ENCODE data around the gene BABAM2.
"Not testable (repeated sequence)": the region's sequence is repeated elsewhere in the genome, so short reads cannot be mapped to it uniquely, and the experiment has no call there.

The BABAM2 gene

GRCh38 chr2:28085201-28085600, 194.7 kb downstream of the BABAM2 start:
- no peak for DNase-seq

DNA sequence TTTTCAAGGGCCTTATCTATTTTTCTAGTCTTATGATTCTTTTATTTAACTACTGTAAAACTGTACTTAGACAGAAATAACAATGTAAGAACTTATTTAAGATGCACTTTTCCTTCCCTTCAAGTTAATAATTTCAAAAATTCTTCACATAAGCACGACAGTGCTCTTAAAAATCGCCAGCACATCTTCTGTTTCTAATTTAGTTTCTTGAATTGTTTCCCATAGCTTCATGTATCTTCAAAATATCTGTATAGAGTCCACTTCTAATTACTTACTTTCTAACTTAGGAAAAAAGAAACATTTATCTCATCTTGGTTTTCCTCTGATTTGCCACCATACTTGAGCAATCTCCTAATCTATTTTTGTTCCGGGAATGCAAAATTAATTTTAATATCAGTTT, 196.1 kb downstream of the BABAM2 start:
- DNase-seq: no peak

GRCh38 chr2:28088970-28089369, 198.4 kb downstream of the BABAM2 start:
- no peak for DNase-seq

- no peak for DNase-seq
These were observed 199.0 kb downstream of the BABAM2 start for GRCh38 chr2:28089486-28089885.

DNA sequence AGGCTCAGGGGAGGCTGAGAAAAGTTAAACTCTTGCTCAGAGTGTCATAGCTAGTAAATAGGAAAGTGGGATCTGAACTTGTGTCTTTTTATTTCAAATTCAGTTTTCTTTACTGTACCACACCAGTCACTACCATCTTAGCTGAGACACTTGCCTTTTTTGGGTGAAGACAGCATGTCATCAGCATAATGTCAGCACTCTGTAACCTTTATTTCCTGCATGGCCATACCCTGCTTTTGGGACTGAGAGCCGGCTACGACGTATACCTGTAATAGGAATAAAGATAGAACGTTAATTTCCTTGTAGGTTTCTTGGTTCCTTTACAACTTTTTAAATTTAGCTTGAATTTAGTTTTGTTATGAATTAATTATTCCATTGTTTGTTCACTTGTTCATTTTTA, 202.8 kb downstream of the BABAM2 start:
- no peak for DNase-seq

DNA sequence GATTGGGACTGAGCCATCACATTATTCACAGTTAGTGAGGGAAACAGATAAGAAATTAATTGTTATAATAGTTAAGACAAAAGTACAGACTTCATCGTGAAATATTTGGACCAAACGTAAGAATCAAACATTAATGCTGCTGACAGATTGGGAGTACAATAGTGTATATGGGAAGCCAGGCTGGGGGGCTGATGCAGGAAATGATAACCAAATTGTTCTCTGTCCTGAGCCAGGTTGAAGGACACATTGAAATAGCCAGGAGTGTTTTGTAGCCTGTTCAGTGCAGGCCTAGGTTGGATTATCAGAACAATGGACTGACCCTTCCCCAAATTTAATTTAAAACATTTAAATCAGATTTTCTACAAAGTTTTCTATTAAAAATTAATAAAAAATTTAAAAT, 203.2 kb downstream of the BABAM2 start:
- DNase-seq: no peak

DNA sequence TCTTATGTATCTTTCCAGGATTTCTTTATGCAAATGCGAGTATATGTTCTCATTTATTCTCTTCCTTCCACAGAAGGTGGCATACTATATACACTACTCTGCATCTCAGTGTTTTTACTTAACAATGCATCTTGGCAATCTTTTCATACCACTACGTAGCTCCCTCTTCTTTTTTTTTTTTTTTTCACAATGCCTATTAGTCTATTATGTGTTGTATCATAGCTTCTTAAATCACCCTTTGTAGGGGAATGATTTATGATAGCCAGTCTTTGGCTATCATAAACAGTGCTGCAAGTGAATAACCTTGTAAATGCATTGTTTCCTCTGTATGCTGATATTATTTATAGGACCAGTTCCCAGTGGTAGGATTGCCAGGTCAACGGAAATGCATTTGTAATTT, 204.2 kb downstream of the BABAM2 start:
- no peak for DNase-seq

DNA sequence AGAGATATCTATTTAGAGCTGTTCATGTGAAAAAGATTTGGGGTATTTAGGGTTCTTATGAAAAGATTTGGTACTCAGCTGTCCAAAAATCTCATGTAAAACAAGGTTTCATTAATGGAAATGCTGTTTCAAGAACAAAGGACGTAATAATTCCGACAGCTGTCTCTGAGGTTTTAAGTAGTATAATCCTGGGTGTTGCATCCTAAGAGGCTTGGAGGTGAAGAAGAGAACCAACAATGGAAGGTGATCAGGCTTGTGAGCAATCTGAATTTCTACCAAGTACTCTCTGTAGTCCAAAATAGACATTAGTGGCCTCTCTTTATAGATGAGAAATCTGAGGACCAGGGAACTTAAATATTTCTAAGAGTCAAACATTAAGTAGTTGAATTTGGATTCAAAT, 205.1 kb downstream of the BABAM2 start:
- no peak for DNase-seq

DNA sequence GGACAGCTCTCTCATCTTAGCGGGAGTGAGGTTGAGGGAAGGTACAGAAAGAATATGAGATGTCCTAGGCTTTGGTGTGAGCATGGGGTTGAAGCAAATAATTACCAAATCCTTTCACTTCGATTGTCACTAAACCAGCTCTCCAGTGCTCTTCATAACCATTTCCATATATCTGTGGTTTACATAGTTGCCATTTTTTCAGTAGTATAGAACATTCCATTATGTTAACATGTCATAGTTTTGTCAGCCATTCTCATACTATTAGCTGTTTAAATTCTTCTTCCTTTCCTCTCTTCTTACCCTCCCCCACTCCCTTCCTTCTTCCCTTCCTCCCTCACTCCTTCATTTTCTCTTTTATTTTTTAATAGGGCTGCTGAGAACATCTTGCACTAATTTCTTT, 205.9 kb downstream of the BABAM2 start:
- no peak for DNase-seq

DNA sequence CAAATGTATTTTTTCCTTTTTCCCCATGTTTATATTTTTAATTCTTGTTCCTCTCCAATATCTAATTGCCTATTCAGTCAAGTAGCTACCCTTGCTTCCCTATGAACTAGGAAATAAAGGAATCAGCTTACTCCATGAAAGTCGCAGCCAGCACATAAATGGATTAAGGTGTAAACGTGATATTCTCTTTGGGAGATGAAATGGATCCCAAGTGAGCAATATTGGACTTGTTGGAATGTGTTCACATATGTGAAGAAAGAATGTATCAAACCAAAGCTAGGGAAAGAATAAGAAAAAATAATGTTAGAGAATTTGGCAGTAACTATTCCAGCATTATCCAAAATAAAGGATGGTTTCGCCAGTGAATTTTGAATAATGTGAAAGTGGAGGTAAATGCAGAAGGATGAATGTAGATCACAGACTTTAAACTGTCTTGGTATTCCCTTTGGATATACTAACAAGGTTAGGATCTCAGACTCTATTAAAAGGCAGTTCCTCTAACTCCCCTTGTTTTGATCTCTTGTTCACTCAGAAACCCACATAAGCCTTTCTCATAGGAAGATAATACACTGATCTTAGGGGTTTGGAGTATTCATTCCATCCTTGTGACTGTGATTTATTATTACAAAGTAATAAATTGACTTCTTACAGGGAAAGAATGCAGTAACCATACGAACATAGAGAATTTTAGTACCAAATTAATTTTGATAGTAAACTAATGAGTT, 208.1 kb downstream of the BABAM2 start:
- DNase-seq: no peak

GRCh38 chr2:28101123-28101522, 210.6 kb downstream of the BABAM2 start:
- DNase-seq: no peak

DNA sequence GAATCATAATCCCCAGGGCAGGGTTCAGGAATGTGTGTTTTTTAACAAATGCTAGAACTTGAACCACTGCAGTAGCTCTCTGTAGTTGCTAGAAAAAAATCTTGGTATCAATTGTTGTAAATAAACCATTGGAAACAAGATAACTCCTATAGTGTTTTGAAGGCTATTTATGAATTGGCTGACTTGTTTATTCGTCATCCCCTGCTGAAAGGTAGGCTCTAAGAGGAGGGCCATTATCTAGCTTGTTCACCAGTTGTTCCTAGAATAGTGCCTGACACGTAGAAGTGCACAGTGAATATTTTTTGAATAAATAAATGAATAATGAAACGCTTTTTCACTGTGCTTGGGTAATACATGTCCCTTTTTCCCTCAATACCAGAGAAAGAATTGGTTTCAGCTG, 211.4 kb downstream of the BABAM2 start:
- no peak for DNase-seq

- DNase-seq: no peak
These were observed 211.9 kb downstream of the BABAM2 start for GRCh38 chr2:28102455-28102874.

- DNase-seq: no peak
These were observed 213.1 kb downstream of the BABAM2 start for GRCh38 chr2:28103611-28104010.

DNA sequence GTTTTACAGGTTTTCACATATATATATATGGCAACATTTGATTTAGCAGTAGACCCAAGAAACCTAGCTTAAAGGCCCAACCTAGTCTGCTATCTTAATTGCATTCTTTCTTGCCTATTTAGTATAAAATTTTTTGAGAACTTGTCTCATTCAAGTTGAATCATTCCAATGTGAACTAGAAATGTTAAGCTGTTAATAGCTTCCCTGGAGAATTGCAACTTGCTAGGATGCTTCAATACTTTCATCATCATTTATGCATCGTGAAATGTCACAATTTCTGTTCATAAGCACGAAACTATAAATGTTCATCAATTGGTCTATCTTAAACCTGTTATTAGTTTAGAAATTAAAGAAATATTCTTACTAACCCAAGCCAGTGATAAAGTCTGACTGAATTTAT, 217.6 kb downstream of the BABAM2 start:
- no peak for DNase-seq

- DNase-seq: not testable (repeated sequence)
These were observed 223.2 kb downstream of the BABAM2 start for GRCh38 chr2:28113771-28114170.

- no peak for DNase-seq
These were observed 226.6 kb downstream of the BABAM2 start for GRCh38 chr2:28117104-28117596.

GRCh38 chr2:28119631-28120030, 229.1 kb downstream of the BABAM2 start:
- DNase-seq: no peak

DNA sequence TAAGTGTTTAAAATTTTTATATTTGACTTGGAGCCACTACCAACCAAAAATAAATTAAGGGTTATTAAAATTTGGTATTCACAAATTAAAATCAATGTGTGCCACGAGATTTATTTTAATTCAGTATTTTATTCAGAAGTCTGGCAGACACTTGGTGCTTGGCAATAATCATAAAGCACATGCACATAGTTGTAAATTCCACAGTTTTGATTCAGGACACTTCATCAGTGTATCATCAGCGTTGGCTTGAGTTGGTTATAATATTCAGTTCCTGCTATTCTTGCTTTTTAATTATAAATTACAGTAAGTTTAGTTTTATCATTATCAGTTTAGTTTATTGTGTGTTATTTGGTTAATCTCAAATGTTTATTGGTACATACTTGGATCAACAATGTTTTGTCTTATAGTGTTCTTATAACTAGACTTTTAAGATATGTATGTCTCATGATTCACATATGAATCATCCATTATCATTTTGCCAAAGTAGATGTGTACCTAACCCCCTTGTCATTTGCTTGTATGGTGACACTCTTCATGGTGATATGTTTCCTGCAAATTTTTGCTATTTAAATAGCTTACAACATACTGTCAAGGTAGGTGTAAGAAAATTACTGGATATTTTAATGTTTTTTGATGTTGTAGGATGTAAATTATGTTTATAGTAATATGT, 237.9 kb downstream of the BABAM2 start:
- DNase-seq: no peak

GRCh38 chr2:28129955-28130695, 239.6 kb downstream of the BABAM2 start:
- DNase-seq: no peak

GRCh38 chr2:28133778-28134177, 243.2 kb downstream of the BABAM2 start:
- DNase-seq: no peak

- no peak for DNase-seq
These were observed 243.8 kb downstream of the BABAM2 start for GRCh38 chr2:28134262-28134812.

DNA sequence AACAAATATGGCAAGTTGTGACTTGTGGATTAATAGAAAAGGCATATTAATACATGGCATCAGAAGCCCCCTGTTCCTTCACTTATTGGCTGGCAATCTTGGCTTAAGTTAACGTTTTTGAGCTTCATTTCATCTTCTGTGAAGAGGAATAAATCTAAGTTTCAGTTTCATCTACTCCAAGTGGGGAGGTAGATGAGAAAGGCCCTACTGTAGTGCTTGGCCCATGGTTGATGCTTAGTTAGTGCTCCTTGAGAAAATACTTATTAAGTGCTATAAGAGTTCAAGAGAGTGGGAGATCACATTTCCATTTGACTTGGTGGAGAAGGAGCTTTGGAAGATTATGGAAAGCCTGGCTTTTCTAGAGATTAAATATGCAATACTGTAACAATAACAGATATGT, 244.3 kb downstream of the BABAM2 start:
- no peak for DNase-seq

- DNase-seq: no peak
These were observed 244.8 kb downstream of the BABAM2 start for GRCh38 chr2:28135324-28135723.

Measured in AML-193 (cell line).